ENCODE data around the gene LHPP.

Gene LHPP

GRCh38 chr10:124473070-124473469, 11.4 kb downstream of the LHPP start:
- DNase-seq, result no peak

DNA sequence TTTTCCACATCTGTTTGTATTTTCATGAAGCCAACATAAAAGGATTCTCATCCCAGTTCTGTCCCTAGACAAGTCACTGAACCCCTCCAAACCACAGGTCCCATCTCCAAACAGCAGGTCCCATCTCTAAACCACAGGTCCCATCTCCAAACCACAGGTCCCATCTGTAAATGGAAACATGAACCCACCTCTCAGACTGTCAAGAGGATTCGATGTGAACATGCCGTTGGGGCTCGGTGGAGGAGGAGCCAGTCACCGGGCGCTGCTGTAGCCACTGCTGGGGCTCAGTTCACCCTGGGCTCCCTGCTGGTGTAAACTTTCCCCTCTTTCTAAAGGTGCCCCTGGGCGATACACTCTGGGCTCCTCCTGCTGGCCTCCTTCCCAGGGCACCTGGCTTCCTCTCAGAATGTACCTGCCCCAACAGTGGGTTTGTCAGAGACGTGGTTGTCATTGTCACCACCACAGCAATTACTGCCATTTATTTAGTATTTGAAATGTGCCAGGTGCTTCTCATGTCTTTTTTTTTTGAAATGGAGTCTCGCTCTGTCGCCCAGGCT, 13.0 kb downstream of the LHPP start:
- no peak for DNase-seq

DNA sequence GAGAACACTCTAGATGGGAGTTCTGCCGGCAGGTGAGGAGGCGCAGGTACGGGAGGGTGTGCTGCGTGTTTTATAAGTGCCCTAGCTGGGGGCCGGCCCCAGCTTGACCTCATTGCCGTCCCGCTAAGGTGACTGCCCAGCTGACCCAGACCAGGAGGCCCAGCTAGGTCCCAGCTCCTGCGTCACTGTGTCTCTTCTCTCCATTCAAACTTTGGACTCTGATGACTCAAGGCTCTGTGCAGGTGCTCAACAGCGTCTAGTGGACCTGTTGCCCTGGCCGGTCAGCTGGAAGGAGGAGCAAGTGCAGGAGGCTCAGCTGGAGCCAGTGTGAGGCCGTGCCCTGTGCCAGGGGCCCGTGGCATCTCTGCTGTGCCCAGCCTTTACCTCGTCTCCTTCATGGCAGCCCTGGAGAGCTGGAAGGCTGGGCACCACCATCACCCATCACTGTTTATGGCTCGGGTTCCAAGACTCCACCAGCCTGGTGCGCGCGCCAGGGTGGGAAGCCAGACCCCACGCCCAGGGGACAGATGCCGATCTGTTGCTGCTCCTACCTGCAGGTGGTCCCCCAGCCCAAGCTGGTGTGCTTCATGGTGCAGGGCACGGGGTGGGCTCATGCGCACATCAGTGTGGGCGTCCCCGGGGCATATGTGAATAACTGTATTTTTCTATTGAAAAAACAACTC, 14.6 kb downstream of the LHPP start:
- no peak for DNase-seq

- no peak for DNase-seq
These were observed 16.2 kb downstream of the LHPP start for GRCh38 chr10:124477614-124478363.

- DNase-seq, result no peak
These were observed 16.9 kb downstream of the LHPP start for GRCh38 chr10:124478515-124478914.

GRCh38 chr10:124480860-124481259, 19.2 kb downstream of the LHPP start:
- no peak for DNase-seq

DNA sequence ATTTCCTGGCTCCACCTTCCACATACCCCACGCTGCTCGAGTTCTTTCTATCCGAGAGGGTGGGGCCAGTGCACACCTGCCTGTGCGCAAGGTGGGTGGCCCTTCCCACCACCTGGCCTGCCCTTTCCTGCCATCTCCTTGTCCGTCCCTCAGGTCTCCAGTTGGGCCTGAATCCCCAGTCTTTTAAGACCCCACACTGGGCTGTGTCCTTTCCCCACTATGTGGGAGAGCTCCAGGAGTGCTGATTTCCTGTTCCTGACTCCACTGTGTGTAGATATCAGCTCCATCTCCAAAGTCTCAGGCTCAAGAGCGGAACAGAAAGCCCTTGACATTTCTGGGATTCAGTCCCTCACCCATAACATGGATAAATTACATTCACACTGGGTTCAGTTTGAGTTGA, 20.1 kb downstream of the LHPP start:
- DNase-seq, result no peak

DNA sequence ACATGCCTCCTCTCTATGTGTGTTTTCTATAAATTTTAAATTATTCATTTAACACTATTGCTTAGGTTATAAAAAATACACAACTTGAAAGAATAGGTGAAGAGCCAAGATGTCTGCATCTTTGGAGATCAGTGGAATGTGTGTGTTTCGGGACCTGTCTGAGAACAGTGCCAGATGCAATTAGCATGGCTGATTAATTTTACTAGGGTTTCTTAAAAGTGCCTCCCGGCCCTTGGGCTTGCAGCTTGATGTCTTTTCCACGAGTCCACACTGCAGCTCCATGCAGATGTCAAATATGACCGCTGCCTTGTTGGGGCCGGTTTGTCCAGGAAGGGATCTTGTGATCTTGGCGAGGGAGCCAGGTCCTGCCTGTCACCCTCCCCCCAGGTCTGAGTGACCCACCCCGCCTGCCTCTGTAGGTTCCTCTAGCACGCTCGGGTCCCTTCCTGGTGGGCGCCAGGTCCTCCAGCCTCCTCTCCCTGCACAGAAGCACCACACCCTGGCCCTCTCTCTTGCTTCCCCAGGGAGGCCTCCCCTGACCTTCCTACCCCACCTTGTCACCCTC, 20.7 kb downstream of the LHPP start:
- no peak for DNase-seq

- DNase-seq, result no peak
These were observed 21.3 kb downstream of the LHPP start for GRCh38 chr10:124482876-124483275.

GRCh38 chr10:124484031-124484430, 22.4 kb downstream of the LHPP start:
- no peak for DNase-seq

DNA sequence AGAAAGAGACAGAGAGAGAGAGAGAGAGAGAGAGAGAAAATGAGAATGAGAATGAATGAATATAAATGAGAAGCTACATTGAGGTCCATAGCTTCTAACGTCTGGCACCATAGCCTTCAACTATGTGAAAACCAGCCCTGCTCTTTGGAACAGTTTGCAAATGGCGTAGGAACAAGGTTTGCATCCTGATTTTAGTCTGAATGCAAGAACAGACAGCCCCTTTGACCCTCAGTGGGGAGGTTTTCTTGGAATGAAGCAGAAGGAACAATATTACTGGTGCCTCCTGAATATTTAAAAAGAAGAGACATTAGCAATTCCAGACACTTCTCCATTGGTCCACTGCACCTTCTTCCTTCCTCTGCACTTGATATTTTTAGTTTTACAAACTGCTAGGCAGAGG, 23.0 kb downstream of the LHPP start:
- DNase-seq, result no peak

DNA sequence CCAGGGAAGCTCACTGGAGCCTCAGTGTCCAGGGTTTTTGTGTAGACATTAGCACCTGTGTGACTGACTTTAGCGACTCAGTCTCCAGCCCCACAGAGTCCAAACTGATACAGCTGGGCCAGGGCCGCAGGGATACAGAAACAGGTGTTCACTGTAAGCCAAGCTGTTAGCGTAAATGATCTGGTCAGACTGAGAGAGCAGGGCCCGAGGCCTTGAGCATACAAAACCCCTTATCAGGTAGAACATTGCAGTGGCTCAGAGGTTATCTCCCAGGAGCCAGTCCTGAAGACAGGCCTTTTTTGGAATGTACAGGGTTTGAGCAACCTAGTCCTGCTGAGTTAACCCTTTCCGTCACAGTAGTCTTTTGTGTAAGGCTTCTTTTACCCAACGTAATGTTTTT, 25.0 kb downstream of the LHPP start:
- DNase-seq, result no peak

- no peak for DNase-seq
These were observed 29.5 kb downstream of the LHPP start for GRCh38 chr10:124491105-124491504.

- no peak for DNase-seq
These were observed 30.6 kb downstream of the LHPP start for GRCh38 chr10:124492266-124492665.

DNA sequence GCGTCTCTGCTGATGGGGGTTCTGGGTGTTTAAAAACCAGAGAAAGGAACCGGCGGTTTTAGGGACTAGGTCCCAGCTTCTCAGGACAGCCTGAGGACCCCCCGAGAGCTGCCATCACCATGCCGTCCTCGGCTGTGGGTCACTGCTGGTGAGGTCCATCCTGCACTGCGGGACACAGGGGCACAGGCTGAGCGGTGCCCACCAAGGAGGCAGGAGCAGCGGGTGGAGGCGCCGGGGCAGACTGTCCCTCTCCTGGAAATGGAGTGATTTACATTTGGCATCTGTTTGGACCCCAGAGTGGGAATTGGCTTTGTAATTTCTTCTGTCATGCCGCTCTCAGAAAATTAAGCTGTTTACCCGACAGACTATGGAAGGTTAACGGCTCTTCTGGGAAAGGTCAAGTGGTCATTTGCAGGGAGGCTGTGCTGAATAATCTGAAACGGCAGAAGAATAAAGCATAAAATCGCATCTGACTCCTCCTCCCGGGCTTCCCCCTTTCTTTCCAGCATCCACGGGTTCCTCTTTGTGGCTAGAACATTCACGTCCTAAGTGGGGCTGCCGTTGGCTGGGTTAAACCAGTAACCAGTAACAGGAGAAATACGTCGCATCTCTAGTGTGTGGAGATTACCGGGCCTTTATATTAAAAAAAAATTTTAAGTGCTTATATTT, 31.7 kb downstream of the LHPP start:
- DNase-seq, result no peak

DNA sequence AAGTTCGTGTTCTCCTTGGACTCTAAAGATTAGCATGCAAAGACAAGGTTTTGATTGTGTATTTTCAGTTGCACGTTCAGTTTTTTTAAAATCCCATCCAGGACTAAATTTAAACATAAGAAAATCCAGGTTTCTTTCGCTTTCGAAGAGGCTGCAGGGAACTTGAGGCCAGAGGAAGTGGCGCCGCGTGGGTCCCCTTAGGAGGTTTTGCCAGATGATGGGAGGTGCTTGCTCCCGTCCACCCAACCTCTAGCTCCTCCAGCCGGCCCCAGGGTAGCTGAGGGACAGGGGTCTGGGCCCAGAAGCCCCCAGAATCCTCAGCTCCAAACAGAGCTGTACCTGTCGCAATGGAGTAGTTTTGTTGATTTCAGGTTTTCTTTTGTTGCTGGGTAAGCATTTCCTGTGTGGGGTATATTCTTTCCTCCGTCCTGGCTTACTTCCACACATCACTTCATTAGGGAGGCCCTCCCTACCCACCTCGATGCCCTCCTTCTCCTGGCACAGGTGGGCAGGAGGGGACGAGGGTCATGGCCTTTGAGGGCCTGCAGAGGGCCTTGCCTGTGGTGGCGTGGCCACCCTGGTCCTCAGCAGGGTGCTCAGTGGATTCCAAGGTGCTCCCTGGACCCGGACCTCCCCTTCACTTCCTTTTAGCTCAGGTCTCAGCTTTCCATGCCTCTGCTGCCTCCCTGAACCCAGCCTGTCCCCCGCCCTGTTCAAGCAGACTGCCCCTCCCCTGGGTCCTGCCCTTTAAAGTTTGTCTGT, 32.6 kb downstream of the LHPP start:
- DNase-seq, result no peak

DNA sequence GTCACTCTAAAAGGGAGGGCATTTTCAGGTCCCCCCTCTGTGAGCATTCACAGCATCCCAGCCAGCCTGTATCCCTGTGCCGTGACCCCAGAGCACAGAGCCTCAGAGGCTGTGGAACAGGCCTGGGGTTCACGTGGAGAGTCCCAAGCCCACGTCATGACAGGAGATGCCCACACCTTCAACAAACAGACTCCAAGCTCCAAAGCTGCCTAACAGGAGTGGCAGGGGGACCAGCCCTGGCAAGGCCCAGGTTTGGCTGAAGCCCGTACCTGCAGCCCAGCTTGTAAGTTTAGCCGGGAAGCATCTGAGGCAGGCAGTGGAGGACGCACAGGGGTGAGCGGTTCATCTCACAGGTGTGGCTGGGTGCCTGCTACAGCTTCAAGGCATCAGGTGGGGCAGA, 33.5 kb downstream of the LHPP start:
- no peak for DNase-seq

- DNase-seq, result no peak
These were observed 34.1 kb downstream of the LHPP start for GRCh38 chr10:124495725-124496124.

GRCh38 chr10:124496150-124496549, 34.5 kb downstream of the LHPP start:
- DNase-seq, result no peak

DNA sequence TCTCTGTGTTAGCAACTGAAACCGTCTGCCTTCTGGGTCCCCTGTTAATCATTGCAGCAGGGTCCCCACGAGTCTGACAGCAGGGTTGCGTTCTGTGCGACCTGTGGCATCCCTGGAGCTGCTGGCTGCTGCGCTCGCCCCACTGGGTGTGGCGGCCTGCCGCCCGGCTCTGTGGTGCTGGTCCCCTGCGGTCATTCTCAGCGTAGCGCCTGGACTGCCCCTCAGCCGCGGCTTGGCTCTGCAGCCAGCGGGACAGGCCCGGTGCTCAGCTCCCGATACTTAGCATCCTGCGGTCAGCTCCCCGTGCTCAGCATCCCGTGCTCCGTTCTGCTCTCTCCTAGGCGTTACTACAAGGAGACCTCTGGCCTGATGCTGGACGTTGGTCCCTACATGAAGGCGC, 35.0 kb downstream of the LHPP start:
- no peak for DNase-seq

DNA sequence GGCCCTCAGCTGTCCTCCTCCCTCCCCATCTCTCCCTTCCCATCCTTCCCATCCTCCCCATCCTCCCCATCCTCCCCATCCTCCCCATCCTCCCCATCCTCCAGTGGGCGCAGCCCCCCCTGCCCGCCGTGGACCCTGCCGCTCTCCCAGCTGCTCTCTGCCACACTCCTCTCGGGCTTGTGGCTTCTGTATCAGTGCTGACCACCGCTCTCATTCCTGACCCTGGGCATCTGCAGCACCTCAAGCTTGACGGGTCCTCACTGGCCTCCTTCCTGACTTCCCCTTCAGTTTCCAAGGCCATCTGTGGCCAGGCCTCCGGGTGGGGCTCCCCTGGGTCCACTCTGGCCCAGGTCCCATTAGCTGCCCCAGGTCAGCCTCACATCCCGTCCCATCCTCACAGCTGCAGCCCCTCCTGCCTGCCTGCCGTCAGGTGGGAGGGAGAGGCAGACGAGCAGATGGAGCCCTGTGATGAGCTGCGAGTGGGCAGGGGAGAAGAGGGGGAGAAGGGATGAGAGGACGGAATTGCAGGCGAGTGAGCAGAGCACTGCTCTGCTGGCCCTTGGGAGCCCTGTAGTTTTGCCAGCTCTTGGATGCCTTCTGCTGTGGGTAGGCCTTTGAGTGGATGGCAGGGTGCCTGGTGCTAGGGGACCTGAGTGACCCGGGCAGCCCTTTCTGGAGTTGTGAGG, 35.7 kb downstream of the LHPP start:
- no peak for DNase-seq

DNA sequence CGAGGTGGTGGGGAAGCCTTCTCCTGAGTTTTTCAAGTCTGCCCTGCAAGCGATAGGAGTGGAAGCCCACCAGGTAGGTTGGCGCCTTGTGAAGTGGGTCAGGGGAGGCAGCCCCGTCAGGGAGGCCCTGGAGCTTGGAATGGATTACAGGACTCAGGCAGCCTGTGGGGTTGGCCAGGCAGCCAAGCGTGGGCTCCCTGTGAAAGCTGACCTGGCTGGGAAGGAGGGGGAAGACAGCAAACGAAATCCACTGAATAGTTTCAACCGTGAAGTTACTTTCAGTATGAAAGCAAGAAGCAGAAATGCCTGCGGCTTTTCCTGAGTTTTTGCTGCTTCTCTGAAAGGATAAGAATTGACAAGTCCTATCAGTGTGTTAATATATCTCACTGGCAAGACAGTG, 36.4 kb downstream of the LHPP start:
- no peak for DNase-seq

Data from retina (tissue), 1 donor.